Activated CD8-positive, alpha-beta memory T cell treated with anti-CD3 and anti-CD28 coated beads for 1 hour (primary cell): ENCODE data around the gene GORASP2.
A peak's percentile ranks its signal among the peaks of the same experiment; 100 is the strongest.

Experiments used
- DNase-seq, 2 donors: peaks; one replicate each; pipeline ENCODE4 v3.0.0-alpha.2; 2020; ENCODE audit warnings: low read depth in 1 of 2; ENCODE audit errors: extremely low read depth in 1 of 2

GORASP2 gene

GRCh38 chr2:170922634-170923494 is 6.2 kb upstream of the GORASP2 start:
- DNase-seq, result no peak

DNA sequence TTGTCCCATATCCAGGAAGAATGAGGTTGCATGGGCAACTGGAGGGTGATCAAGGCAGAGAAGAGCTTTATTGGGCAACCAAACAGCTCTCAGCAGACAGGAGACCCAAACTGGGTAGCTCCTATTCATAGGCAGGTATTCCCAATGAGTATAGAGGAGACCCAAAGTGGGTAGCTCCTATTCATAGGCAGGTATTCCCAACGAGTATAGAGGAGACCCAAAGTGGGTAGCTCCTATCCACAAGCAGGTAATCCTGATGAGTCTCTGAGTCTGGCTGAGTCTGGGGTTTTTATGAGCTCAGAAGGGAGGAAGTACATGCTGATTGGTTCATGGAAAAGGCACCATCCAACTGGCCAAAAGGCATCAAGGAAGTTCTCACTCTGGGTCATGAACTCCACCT is 5.3 kb upstream of the GORASP2 start:
- no peak for DNase-seq

DNA sequence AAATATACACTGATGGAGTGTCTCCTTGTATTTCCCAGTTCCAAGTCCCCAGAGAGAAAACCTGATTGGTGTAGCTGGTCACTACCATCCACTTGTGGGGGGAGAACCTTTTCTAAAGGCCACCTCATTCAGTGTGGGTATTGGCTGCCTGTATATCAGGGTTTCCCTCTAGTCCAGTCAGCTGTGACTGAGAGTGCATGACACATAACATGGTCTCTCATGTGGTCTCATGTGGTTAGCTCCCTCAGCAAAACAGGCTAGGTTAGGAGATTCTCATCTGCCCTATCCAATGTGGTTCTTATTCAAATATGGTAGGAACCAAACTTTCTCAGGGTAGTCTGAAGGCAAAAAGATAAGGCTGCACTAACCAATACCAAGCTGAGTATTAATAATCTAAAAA is 4.1 kb upstream of the GORASP2 start:
- DNase-seq, result no peak

GRCh38 chr2:170925923-170926322 is 3.1 kb upstream of the GORASP2 start:
- no peak for DNase-seq

DNA sequence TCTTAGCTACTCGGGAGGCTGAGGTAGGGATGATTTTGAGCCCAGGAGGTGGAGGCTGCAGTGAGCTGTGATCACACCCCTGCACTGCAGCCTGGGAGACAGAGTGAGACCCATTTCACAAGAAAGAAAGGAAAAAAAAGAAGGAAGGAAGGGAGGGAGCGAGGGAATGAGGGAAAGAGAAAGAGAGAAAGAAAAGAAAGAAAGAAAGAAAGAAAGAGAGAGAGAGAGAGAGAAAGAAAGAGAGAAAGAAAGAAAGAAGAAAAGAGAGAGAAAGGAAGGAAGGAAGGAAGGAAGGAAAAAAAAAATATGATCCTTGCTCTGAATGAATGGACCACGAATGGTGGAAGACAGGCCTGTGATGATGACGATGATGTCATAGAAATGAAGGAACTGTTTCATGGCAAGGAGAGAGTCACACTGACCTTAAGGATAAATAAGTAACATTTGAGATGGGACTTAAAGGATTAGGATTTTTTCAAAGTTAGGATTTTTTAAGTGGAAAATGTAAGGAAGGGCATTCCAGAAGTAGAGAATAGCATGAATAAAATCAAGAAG is 2.2 kb upstream of the GORASP2 start:
- no peak for DNase-seq

GRCh38 chr2:170928036-170928823 is 823 bp upstream of the GORASP2 start:
- no peak for DNase-seq

DNA sequence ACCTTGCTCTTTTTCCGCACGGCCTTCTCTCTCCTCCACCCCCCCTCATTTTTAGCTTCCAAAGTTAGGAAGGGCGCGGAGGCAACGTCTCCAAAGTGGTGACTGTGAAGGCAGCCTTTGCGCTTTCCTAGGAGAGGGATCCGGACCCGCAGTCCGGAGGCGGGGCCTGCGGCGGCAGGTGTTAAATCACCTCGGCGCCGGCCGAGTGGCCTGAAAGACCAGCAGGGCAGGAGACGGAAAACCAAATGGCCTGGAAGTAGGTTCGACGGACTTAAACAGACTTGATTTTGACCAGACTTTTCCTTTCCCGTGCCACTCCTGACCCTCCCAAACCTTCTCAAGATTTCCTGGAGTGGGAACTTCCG is 615 bp downstream of the GORASP2 start:
- peak in 1 of 2 donors; percentile 22 for DNase-seq

DNA sequence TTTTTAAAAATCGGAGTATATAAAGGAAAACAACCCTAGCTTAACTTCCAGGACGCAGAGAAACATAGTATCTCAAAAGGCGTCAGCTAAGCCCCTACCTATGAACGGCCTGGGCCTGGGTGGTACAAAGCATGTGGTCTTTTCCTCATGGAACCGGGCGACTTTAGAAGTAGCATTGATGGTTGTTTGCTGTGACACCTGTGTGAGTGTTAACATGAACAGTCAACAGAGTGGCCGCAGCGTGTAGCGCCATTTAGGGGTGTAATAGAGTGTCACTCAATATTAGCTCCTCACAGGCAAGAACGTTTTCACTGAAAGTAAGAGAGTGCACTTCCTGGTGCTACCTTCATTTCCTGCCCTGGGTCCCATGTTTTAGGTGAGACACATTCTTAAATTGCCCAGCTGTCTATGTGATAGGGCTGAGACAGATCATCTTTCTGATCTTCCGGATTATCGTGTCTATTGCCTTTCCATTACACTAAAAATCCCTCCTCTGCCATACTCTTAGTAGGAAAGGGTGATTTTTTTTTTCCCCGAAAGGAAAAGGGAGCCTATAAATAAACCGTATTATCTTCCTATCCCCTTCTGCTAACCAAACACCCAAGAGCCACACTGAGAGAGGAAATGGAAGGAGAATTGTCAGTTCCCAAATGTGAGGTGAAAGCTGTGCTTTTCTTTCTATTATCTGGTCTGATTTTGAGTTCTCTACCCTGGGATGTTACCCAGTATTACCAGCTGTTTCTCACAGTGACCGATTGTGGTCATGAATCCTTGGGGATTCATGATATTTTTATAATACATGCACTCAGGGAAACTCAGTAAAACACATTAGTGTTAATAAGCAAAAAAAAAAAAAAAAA is 1.3 kb downstream of the GORASP2 start:
- DNase-seq, result peak; percentile 22 to 25

- DNase-seq, result no peak
Observed at GRCh38 chr2:170930991-170931266, 1.9 kb downstream of the GORASP2 start.

GRCh38 chr2:170932166-170932565 is 3.1 kb downstream of the GORASP2 start:
- no peak for DNase-seq

- no peak for DNase-seq
Observed at GRCh38 chr2:170932948-170933347, 3.9 kb downstream of the GORASP2 start.

DNA sequence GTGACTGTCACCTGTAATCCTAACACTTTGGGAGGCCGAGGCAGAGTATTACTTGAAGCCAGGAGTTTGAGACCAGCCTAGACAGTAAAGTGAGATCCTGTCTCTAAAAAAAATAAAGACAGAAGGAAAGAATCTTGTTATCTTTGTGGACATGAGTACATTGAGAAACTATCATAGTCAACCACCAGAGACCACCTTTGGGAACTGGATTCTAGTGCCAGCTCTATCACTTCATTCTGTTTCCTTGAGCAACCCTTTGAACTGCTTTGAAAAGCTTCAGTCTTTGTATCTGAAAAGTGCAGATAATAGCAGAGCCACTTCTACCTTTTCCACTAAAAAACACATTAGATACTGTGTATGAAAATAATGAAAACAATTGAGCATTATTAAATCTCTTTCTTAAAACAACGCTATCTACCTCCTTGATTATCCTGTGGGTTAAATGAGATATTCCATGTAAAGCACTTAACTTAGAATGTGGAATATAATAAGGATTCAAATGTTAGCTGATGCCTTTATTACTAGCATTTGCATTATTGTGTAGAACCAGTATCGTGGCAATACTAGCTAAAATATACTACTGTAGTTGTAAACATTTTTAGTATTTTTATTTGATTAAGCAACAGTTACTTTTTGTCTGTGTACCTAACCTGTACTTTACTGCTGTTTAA is 8.8 kb downstream of the GORASP2 start:
- no peak for DNase-seq

DNA sequence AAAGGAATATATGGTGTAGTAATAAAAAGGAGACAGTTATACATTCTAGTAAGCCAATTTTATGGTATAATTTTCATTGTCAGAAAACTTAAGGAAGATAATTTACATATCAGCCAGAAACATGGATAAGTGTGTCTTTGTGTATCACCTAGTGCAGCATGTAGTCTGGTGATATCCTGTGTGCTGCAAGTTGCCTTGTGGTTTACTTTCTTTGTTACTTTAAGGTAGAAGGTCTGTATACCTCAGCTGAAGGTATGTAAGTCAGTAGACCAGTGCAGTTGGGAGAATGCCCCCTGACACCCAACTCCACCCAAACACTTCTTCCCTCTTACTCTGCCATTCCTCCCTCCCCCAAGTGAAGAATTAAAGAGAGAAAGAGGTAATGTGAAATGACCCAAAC is 11.0 kb downstream of the GORASP2 start:
- no peak for DNase-seq

DNA sequence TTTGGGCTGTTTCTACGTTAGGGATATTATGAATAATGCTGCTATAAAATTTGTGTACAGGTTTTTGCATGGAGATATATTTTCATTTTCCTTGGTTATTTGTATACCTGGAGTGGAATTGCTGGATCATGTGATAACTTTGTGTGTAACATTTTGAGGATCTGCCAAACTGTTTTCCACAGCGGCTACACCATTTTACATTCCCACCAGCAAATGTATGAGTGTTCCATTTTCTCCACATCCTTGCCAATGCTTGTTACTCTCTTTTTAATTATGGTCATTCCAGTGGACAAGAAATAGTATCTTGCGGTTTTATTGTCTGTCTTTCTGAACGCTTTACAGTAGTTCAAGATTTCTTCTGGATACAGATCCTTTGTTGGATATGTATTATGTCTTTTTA is 13.6 kb downstream of the GORASP2 start:
- DNase-seq, result no peak

- DNase-seq, result no peak
Observed at GRCh38 chr2:170943041-170943440, 14.0 kb downstream of the GORASP2 start.

DNA sequence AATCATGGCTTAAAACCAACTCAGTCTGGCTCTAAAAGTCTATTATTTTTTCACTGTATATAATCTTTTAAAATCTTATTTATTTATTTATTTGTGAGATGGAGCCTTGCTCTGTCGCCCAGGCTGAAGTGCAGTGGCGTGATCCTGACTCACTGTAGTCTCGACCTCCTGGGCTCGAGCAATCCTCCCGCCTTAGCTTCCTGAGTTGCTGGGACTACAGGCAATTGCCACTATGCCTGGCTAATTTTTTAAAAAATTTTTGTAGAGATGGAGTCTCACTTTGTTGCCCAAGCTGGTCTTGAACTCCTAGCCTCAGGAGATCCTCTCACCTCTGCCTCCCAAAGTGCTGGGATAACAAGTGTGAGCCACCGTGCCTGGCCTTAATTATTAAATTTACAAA is 14.5 kb downstream of the GORASP2 start:
- no peak for DNase-seq

DNA sequence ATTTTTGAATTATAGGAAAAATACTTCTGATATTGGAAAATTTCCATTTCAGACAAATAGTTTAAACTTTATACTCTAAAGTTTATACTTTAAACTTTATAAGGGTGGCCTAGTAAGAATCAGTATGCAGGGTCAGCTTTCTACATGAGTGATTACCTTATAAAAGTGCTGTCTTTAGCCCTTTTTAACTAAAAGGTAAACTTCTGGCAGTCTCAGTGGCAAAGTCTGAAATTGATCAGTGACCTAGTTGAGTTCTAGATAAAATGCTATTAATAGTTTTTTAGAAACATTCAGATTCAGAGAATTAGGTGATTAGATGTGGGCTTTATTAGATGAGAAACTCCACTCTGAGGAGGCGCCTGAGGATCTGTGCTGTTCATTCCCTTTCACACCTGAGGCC is 15.5 kb downstream of the GORASP2 start:
- no peak for DNase-seq

DNA sequence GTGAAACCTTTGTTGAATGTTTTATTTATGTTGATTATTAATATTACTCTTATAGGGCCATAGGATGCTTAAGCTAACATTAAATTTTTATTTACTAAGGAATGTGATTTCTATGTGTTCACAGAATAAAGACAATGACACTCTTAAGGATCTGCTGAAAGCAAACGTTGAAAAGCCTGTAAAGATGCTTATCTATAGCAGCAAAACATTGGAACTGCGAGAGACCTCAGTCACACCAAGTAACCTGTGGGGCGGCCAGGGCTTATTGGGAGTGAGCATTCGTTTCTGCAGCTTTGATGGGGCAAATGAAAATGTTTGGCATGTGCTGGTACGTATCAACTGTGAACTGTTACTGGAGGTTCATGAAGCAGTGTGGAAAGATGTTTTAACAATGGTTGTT is 20.4 kb downstream of the GORASP2 start:
- DNase-seq, result no peak

DNA sequence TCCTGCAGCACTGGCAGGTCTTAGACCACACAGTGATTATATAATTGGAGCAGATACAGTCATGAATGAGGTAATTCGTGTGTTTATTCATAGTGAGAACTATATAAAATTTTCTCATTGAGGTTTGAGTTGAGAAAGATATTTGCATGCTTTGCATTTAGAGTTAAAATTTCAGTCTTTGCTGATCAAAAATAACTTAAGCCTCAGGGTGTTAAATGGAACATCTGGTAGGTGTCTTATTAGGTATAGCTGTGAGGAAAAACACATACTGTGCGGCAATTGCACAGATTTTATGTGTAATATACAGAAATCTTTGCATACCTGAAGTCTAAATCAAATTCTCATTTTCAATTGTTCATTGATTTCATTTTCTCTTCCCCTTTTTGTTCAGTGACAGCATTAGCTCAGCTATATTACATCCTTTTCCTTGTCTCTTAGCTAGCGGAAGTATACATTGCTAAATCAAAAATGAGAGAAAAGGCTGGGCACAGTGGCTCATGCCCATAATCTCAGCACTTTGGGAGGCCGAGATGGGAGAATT is 21.2 kb downstream of the GORASP2 start:
- no peak for DNase-seq

DNA sequence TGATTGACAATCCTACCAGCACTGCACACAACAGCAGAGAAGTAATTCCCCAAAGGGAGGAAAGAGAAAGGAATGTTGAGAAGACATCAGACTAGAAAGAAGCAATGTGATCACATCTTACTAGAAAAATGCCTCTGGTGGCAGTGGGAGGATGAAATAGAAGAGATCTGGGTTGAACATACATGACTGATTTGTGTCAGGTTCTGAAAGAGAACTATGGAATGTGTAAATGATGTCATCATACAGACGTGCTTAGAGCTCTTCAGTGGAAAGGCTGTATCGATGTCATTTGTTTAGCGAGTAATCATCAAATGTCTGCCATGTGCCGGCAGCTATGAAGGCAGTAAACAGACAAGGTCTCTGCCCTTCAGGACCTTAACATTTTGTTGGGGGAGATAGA is 24.9 kb downstream of the GORASP2 start:
- DNase-seq, result no peak
